IMR-90 (cell line): ENCODE results near the gene C4orf17. TPM values are rescaled to one million over a fixed set of nuclear protein-coding genes. Genes with fewer than 3 reads are reported as not detected.
"Not testable (repeated sequence)": the region's sequence is repeated elsewhere in the genome, so short reads cannot be mapped to it uniquely, and the experiment has no call there.

Experiments used
- ATAC-seq: fragments of 200-7000 bp; cut with Tn5 transposase; 2 replicates; pipeline ENCODE4 v1.9.1; 2020; ENCODE audit warnings: low read depth, mild to moderate bottlenecking, moderate library complexity
- BruUV-seq: library from RNA; stranded (reverse); fragments of 400-500 nt; replicated peaks from 2 replicates; lab custom pipeline; 2021; lab: Mats Ljungman, UMichigan
- CTCF ChIA-PET: fragments of 300-600 bp; formaldehyde crosslinking; extraction: SDS; loops from one replicate; lab custom pipeline; 2021; ENCODE audit warnings: antibody characterized with exemption; lab: Yijun Ruan, JAX
- POLR2A ChIA-PET: fragments of 300-600 bp; sonication (Branson Sonifier 250); formaldehyde crosslinking; loops from one replicate; lab custom pipeline; 2022; ENCODE audit warnings: antibody characterized with exemption; ENCODE audit not compliant: unreplicated experiment; lab: Charles Lee
- DNase-seq: peaks from one replicate; pipeline ENCODE4 v3.0.0; 2013
- H2AFZ ChIP-seq: replicated peaks from 2 replicates; pipeline ENCODE3; 2013; ENCODE audit warnings: low read length, mild to moderate bottlenecking; ENCODE audit not compliant: poor library complexity
- H2AK5ac ChIP-seq: 2 replicates; pipeline ENCODE4 v1.6.1; 2013; ENCODE audit warnings: low read depth, low read length, inconsistent platforms
- H2AK9ac ChIP-seq: replicated peaks from 2 replicates; pipeline ENCODE3; 2013; ENCODE audit warnings: mild to moderate bottlenecking, low read depth, low read length, moderate library complexity; ENCODE audit not compliant: poor library complexity
- H2BK120ac ChIP-seq: 2 replicates; pipeline ENCODE4 v1.6.1; 2013; ENCODE audit warnings: low read depth, low read length, inconsistent platforms
- H2BK15ac ChIP-seq: 3 replicates; pipeline ENCODE4 v1.6.1; 2013; ENCODE audit warnings: low read depth, low read length, inconsistent platforms
- H2BK20ac ChIP-seq: 2 replicates; pipeline ENCODE4 v1.6.1; 2013; ENCODE audit warnings: low read depth, mild to moderate bottlenecking, inconsistent platforms, low read length, moderate library complexity
- H2BK5ac ChIP-seq: 2 replicates; pipeline ENCODE4 v1.6.1; 2013; ENCODE audit warnings: mild to moderate bottlenecking, low read depth, low read length, inconsistent platforms; ENCODE audit not compliant: poor library complexity, severe bottlenecking
- H3K14ac ChIP-seq: replicated peaks from 2 replicates; pipeline ENCODE4 v1.6.1; 2013; ENCODE audit warnings: low read depth, low read length, inconsistent platforms
- H3K18ac ChIP-seq: 2 replicates; pipeline ENCODE4 v1.6.1; 2013; ENCODE audit warnings: low read depth, low read length, control low read depth
- H3K23ac ChIP-seq: 2 replicates; pipeline ENCODE4 v1.6.1; 2013; ENCODE audit warnings: low read depth, low read length, inconsistent platforms
- H3K27ac ChIP-seq: 2 replicates; pipeline ENCODE4 v1.5.1; 2013; ENCODE audit warnings: mild to moderate bottlenecking, control low read depth, low read length; ENCODE audit not compliant: insufficient read depth
- H3K27me3 ChIP-seq: 2 replicates; pipeline ENCODE4 v1.6.1; 2013; ENCODE audit warnings: low read length; ENCODE audit not compliant: control insufficient read depth, insufficient read depth
- H3K36me3 ChIP-seq: 2 replicates; pipeline ENCODE4 v1.6.1; 2013; ENCODE audit warnings: low read length, mixed read lengths; ENCODE audit not compliant: control insufficient read depth, insufficient read depth
- H3K4ac ChIP-seq: 2 replicates; pipeline ENCODE4 v1.6.1; 2013; ENCODE audit warnings: low read depth, low read length, inconsistent platforms
- H3K4me1 ChIP-seq: 2 replicates; pipeline ENCODE4 v1.6.1; 2013; ENCODE audit warnings: low read length, mixed read lengths; ENCODE audit not compliant: control insufficient read depth, insufficient read depth
- H3K4me2 ChIP-seq: 2 replicates; pipeline ENCODE4 v1.6.1; 2013; ENCODE audit warnings: low read depth, mild to moderate bottlenecking, control low read depth, low read length, moderate library complexity
- H3K4me3 ChIP-seq: 2 replicates; pipeline ENCODE4 v1.5.1; 2013; ENCODE audit warnings: low read depth, mild to moderate bottlenecking, control low read depth, low read length, moderate library complexity; ENCODE audit not compliant: insufficient read depth
- H3K56ac ChIP-seq: 2 replicates; pipeline ENCODE4 v1.6.1; 2013; ENCODE audit warnings: low read length, inconsistent platforms; ENCODE audit not compliant: insufficient read depth; ENCODE audit errors: extremely low read depth
- H3K79me1 ChIP-seq, 2 experiments: 2 replicates each; pipeline ENCODE4 v1.6.1; 2013; ENCODE audit warnings: low read length in 2 of 2, inconsistent platforms in 1 of 2, low read depth in 1 of 2
- H3K9ac ChIP-seq: 2 replicates; pipeline ENCODE4 v1.6.1; 2013; ENCODE audit warnings: low read depth, low read length, control low read depth
- H3K9me1 ChIP-seq: 2 replicates; pipeline ENCODE4 v1.6.1; 2013; ENCODE audit warnings: low read length, inconsistent platforms; ENCODE audit not compliant: insufficient read depth
- H3K9me3 ChIP-seq: 2 replicates; pipeline ENCODE4 v1.6.1; 2013; ENCODE audit warnings: low read length; ENCODE audit not compliant: control insufficient read depth, insufficient read depth
- H4K20me1 ChIP-seq: 2 replicates; pipeline ENCODE4 v1.6.1; 2013; ENCODE audit warnings: low read length, inconsistent platforms; ENCODE audit not compliant: insufficient read depth
- H4K5ac ChIP-seq: 2 replicates; pipeline ENCODE4 v1.6.1; 2013; ENCODE audit warnings: mild to moderate bottlenecking, low read depth, low read length, control low read depth
- H4K8ac ChIP-seq, 2 experiments: 2 replicates each; pipeline ENCODE4 v1.6.1; 2013; ENCODE audit warnings: low read depth in 2 of 2, low read length in 2 of 2, control low read depth in 1 of 2, inconsistent platforms in 1 of 2
- H4K91ac ChIP-seq: 2 replicates; pipeline ENCODE4 v1.6.1; 2013; ENCODE audit warnings: low read depth, low read length, inconsistent platforms; ENCODE audit not compliant: insufficient read depth
- MAFK ChIP-seq: IDR thresholded peaks from 2 replicates; pipeline ENCODE4 v1.6.1; 2012; ENCODE audit warnings: low read depth, low read length, improper control_type of control experiment
- POLR2A ChIP-seq: IDR thresholded peaks from 2 replicates; pipeline ENCODE4 v1.6.1; 2012; ENCODE audit warnings: mild to moderate bottlenecking, low read depth, low read length
- WGBS, 2 experiments: methylation state at CpG; one replicate each; pipeline versions ENCODE4 v1.1.5 to v1.1.7; 2013; ENCODE audit warnings: missing lambda C conversion rate in 2 of 2; ENCODE audit not compliant: insufficient read length in 1 of 2; ENCODE audit errors: extremely low coverage in 2 of 2; 5-methylcytosine and 5-hydroxymethylcytosine counted together
- dilution Hi-C: fragments of 300-500 bp; cut with HindIII; formaldehyde crosslinking; loops from one replicate; pipeline ENCODE4 v1.14.3; 2018; ENCODE audit warnings: low sequenced_read_pairs; ENCODE audit not compliant: unreplicated experiment
- in situ Hi-C: fragments of 300-500 bp; cut with MboI; formaldehyde crosslinking; loops from 3 replicates; pipeline ENCODE4 v1.14.3; 2019; ENCODE audit warnings: low sequenced_read_pairs, inconsistent platforms, mixed read lengths
- intact Hi-C: fragments of 100-400 bp; cut with micrococcal nuclease; formaldehyde crosslinking; loops from 2 replicates; pipeline ENCODE4 v1.10.0; 2022
- polyA plus RNA-seq, 3 experiments: library from polyadenylated mRNA; depleted of rRNA; stranded (reverse); fragments of >200 nt; gene quantifications; 2 replicates each; pipeline ENCODE4 v1.2.3, GENCODE V29; 2012; ENCODE audit warnings: low replicate concordance in 1 of 3
- total RNA-seq: library from RNA; depleted of rRNA; stranded (reverse); fragments of >200 nt; gene quantifications from 2 replicates; pipeline ENCODE4 v1.2.3, GENCODE V29; 2012

C4orf17 gene
- total and polyA plus RNA-seq, 2 of the 4 experiments (the other 2 are of a cell fraction): not detected

DNA sequence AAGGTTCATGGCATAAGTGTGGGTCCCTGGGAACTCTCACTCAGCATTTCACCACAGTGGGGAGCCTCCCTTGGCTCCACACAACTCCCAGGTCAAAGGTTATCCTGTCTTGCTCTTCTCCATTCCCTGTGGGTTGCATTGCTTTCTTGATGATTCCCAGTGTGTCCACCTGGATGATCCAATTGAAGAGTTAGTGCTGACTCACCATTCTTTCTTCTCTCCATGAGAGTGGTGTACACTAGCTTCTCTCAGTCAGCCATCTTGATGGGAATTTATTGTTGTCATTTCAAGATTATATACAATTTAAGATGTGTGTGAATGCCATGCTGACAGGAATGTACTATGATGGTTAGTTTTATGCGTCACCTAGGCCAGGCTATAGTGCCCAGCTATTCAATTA, 25.6 kb upstream of the C4orf17 start:
- Histone ChIP-seq H3K9me1 (no peaks in the 10 kb centered on the region), H2AK9ac (no peak overlapping the region), H2BK120ac (no peak overlapping the region), H2AFZ (no peak overlapping the region), H2BK5ac (no peak overlapping the region), H2BK20ac (no peak overlapping the region), H3K27me3 (no peaks in the 10 kb centered on the region), H3K56ac (no peak overlapping the region), H4K20me1 (no peaks in the 10 kb centered on the region), H4K5ac (no peak overlapping the region), H3K23ac (no peak overlapping the region), H3K4me2 (no peak overlapping the region), H3K18ac (no peak overlapping the region), H3K14ac (no peak overlapping the region), H3K27ac (no peak overlapping the region), H3K4ac (no peak overlapping the region), H3K4me3 (no peak overlapping the region), H4K8ac (no peak overlapping the region), H3K36me3 (no peaks in the 10 kb centered on the region), H3K9ac (no peak overlapping the region), H4K91ac (no peak overlapping the region), H3K79me1 (no peaks in the 10 kb centered on the region), H2AK5ac (no peak overlapping the region), H3K9me3 (peaks cover 4% of the 10 kb centered on the region; the same call in 1 of the 2 replicates), H2BK15ac (no peak overlapping the region), H3K4me1 (no peaks in the 10 kb centered on the region)
- no CpG with 5 or more reads among the region's 1 CpG for WGBS, 2 experiments
- ChIA-PET CTCF (no interaction called here), POLR2A (no interaction called here)
- ATAC-seq (no peak), DNase-seq (no peak)
- dilution Hi-C loops (no loop called here), in situ Hi-C loops (no loop called here), intact Hi-C loops (no loop called here)
- TF ChIP-seq MAFK: 0 out of 2 replicates have a peak, but pooled peaks have one; percentile 34
- no peak for TF ChIP-seq POLR2A
- BruUV-seq: no TSS peak

DNA sequence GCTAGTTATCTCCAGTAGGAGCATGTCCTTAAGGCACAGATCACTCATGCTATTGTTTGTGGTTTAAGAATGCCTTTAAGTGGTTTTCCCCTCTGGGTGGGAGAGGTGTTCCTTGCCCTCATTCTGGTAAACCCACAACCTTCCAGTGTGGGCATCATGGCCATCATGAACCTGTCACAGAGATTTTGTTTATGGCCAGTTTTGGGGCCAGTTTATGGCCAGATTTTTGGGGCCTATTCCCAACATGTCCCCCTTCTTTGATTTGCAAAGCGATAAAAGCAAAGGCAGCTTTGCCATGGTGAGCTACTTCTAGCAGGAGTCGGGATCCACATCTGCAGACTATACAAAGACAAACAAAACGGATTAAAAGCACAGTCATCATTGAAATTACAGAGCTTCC, 24.2 kb upstream of the C4orf17 start:
- H2BK120ac ChIP-seq, H3K27ac ChIP-seq, POLR2A ChIA-PET, dilution Hi-C loops, H4K5ac ChIP-seq, ATAC-seq, H3K23ac ChIP-seq, H3K4ac ChIP-seq, H3K36me3 ChIP-seq, H3K56ac ChIP-seq, H2BK20ac ChIP-seq, H3K79me1 ChIP-seq, H3K9ac ChIP-seq, H4K20me1 ChIP-seq, DNase-seq, H3K9me3 ChIP-seq, H3K9me1 ChIP-seq, H3K4me2 ChIP-seq, H2AK9ac ChIP-seq, H3K27me3 ChIP-seq, BruUV-seq, H4K8ac ChIP-seq, H2BK15ac ChIP-seq, H4K91ac ChIP-seq, H2BK5ac ChIP-seq, intact Hi-C loops, H2AK5ac ChIP-seq, in situ Hi-C loops, H3K4me1 ChIP-seq, H3K4me3 ChIP-seq, CTCF ChIA-PET, H3K14ac ChIP-seq, H2AFZ ChIP-seq, H3K18ac ChIP-seq: not testable (repeated sequence)
- no CpG with 5 or more reads among the region's 3 CpGs for WGBS, 2 experiments
